AG08395 (cell line): ENCODE data around the gene SMCR8.
"Not testable (repeated sequence)": the region's sequence is repeated elsewhere in the genome, so short reads cannot be mapped to it uniquely, and the experiment has no call there.

Experiments used
- DNase-seq: peaks from one replicate; pipeline ENCODE4 v3.0.0; 2012; ENCODE audit warnings: mixed read lengths, low spot score

Gene SMCR8

DNA sequence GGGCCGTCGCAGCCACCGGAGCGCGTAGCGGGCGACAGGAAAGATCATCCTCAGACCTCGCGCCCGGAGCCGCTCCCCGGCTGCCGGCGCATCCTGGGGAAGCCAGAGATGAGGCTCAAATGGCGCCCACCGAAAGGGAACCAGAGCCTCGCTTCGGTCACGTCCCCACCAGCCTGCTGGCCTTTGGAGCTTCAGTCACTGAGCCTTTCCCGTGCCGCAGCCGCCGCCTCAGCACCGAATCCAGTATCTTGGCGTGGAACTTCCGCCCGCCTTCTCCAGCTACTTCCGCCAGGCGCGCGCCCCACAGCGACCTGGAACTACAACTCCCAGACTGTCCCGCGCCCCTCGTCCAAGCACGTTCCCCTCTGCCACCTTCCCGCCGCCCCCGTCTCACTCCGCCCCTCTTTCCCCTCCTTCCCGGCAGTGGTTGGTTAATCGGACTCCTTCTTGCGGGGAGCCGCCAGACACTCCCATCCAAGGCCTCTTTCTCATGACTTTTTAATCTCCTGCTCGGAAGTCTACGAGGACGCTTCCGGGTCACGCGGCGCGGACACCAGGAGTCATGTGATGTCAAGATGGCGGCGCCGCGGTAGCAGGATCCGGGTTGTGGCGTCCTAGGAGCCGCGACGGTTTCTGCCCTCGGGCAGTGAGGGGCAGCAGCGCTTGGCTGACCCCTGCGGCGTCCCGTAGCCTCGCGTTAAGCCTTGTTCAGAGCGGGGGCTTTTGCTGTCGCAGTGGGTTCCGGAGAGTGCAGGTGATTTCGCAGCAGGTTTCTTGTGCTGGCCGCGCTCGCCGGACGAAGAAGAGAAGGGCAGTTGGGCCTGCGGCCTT is at the start of gene SMCR8, which contains the start of gene TOP3A:
SMCR8 (plus strand) TSS at position 563 of the 831 bp plus-strand sequence. CDS start 497 bp downstream, outside the sequence.
TOP3A (minus strand) TSS at position 264 of the 831 bp plus-strand sequence; CDS start at position 48, 216 bp downstream.
- peak; percentile 97 for DNase-seq

DNA sequence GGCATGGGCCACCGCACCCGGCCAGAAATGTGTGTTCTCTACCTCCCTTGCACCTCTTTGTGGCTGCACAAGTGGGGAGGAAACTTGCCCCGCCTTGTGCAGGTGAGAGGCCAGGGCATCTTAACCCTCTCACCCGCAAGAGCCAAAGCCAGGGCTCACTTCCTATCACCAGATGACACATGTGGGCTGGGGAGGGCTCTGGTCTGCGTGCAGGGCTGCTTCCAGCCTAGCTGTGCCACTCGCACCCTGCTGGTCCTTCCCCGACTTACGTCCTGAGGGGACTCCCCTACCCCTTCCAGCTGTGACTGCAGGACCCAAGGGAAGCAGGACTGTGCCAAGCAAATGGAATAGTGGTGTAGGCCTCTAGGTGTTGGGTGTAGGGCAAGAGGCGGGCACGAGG is 47.7 kb upstream of the SMCR8 start:
- DNase-seq, result no peak

GRCh38 chr17:18267927-18268711 is 47.0 kb upstream of the SMCR8 start:
- DNase-seq, result peak; percentile 44

DNA sequence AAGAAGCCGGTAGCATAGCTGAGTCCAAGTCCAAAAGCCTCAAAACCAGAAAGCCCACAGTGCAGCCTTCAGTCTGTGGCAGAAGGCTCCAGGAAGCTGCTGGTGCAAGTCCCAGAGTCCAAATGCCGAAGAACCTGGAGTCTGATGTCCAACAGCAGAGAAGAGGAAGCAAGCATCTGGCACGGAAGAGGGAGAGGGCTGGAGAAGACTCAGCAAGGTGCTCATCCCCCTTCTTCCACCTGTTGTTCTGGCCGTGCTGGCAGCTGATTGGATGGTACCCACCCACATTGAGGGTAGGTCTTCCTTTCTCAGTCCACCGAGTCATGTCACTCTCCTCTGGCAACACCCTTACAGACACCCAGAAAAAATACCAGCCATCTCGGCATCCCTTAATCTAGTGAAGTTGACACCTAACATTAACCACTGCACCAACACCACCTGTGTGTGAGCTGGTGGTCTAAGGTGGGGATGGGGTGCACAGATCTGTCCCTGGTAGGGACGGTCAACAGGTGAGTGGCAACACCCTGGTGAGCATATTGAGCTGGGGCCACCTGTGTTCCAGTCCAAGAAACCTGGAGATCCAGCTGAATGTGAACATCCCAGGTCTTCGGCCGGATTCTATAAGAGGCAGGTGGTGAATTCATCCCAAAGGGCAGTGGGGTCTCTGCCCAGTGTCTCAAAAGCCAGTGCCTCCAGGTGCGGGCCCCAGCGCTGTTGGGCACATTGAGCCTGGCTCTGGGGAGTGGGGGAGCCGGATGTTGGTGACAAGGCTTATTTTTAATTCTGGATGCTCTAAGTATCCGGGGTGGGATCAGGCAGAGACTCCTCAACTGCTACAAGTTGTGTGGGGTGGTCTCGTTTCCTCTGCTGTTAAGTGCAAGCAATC is 44.8 kb upstream of the SMCR8 start:
- DNase-seq, result no peak

DNA sequence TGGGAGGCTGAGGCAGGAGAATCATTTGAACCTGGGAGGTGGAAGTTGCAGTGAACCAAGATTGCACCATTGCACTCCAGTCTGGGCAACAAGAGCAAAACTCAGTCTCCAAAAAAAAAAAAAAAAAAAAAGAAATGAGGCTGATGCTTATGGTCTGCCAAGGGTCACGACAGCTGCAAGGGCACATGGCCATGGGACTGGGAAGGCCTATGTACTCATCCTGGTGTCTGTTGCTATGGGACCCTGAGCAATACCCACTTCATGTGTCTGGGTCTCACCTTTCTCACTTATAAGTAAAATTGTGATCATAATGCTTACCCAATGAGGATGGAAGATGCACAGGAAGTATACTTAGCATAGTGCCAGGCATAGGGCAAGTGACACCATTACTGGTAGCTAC is 38.0 kb upstream of the SMCR8 start:
- no peak for DNase-seq

- no peak for DNase-seq
These were observed 36.2 kb upstream of the SMCR8 start for GRCh38 chr17:18278867-18279266.

DNA sequence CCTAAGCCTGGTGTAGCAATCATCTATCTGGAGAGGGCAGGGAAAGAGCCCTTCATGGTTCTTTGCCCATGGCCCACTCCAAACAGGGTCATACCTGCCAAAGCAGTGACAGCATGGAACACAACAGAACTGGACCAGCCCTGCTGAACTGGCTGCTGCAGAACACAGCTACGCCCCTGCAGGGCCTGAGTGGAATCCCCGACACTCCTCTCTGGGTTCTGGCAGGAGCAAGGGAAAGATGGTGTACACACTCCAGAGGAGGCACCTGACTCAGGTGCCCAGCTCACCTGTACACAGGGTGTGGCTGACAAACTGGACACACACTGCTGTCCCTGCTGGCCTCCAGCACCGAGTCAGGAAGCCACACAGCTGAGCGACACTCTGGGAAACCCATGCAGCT is 34.8 kb upstream of the SMCR8 start:
- DNase-seq, result no peak

DNA sequence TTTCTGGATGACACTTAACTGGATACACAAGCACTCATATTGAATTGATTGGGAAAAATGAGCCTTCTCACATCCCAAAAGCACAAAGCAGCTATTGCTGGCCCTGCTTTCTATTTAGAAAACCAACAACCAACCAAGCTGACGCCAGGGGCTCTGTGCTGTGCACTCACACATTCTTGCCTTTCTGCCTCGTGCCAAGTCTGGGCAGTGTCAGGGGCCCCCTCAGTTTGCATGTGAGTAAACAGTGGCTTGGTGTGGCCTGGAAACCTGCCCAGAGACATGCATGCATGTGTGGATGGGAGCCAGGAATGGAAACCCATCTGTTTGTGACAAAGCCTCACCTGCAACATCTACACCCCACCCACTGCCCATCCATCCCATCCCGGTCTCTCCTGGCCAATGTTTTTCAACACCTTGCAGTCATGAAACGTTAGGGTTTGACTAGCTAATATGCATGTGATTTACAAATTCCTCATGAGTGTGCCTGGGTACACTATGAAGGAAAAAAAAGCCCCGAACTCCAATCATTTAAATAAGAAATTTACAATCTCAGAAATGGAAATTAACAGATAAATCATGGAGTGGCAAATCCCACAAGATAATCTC is 34.2 kb upstream of the SMCR8 start:
- no peak for DNase-seq

- no peak for DNase-seq
These were observed 33.3 kb upstream of the SMCR8 start for GRCh38 chr17:18281788-18282187.

GRCh38 chr17:18285296-18285695 is 29.8 kb upstream of the SMCR8 start:
- no peak for DNase-seq

- DNase-seq, result no peak
These were observed 23.2 kb upstream of the SMCR8 start for GRCh38 chr17:18291718-18292540.

DNA sequence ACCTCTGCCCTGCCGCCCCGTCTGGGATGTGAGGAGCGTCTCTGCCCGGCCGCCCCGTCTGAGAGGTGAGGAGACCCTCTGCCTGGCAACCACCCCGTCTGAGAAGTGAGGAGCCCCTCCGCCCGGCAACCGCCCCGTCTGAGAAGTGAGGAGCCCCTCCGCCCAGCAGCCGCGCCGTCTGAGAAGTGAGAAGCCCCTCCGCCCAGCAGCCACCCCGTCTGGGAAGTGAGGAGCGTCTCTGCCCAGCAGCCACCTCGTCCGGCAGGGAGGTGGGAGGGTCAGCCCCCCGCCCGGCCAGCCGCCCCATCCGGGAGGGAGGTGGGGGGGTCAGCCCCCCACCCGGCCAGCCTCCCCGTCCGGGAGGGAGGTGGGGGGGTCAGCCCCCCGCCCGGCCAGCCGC is 17.0 kb upstream of the SMCR8 start:
- DNase-seq, result not testable (repeated sequence)

- DNase-seq, result no peak
These were observed 14.2 kb upstream of the SMCR8 start for GRCh38 chr17:18300725-18301480.

GRCh38 chr17:18303206-18303605 is 11.9 kb upstream of the SMCR8 start:
- not testable (repeated sequence) for DNase-seq

- DNase-seq, result no peak
These were observed 5.9 kb upstream of the SMCR8 start for GRCh38 chr17:18309202-18309601.

- no peak for DNase-seq
These were observed 898 bp upstream of the SMCR8 start for GRCh38 chr17:18314059-18314730.

DNA sequence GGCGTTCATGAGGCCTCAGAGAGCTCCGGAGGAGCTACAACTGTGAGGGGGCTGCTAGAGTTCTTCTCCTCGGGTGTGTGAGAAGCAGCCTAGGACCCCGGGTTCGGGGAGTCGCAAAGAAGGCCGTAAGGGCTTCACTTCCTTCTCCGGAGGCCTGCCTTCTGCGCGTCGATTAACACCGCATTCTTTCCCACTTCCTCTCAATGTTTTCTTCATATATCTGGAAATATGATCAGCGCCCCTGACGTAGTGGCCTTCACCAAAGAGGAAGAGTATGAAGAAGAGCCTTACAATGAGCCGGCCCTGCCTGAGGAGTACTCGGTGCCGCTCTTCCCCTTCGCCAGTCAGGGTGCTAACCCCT is 449 bp downstream of the SMCR8 start:
- no peak for DNase-seq

- DNase-seq, result no peak
These were observed 868 bp downstream of the SMCR8 start for GRCh38 chr17:18315961-18316360.

DNA sequence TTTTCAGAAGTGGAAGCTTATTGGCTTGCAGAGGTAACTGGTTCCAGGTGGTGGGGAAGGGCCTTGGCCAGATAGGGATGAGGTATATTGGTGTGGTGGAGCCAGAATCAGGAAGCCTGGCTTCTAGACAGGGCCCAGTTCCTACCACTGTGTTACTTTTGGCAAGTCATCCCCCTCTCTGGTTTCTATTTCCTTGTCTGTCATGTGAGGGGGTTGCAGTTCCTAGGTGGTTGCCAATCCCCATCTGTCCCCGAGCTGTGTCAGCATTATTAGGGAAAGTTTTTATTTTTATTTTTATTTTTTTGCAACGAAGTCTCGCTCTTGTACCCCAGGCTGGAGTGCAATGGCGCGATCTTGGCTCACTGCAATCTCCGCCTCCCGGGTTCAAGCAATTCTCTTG is 3.0 kb downstream of the SMCR8 start:
- DNase-seq, result no peak
